ENCODE data around the gene MARCHF10. TPM values are rescaled to one million over a fixed set of nuclear protein-coding genes. Genes with fewer than 3 reads are reported as not detected.

MARCHF10 gene
- total RNA-seq, 1 donor from 2014 or later = 0.51 TPM

- Histone ChIP-seq H3K36me3 (no peaks in the 10 kb centered on the region), H2AFZ (replicated peaks) (no peak overlapping the region), H3K9me3 (ENCODE audit: low read depth) (no peaks in the 10 kb centered on the region), H3K79me2 (ENCODE audit: low read depth) (no peaks in the 10 kb centered on the region), H3K27me3 (no peaks in the 10 kb centered on the region), H4K20me1 (ENCODE audit: low read depth) (no peaks in the 10 kb centered on the region), H3K27ac (no peak overlapping the region), H3F3A (ENCODE audit: low read depth) (peaks cover 10% of the 10 kb centered on the region), H3K4me2 (no peak overlapping the region), H3K4me3 (no peak overlapping the region), H3K9ac (no peak overlapping the region), H3K4me1 (peaks cover 19% of the 10 kb centered on the region)
- no peak overlapping the region for H3K27ac Mint-ChIP-seq
- DNase-seq (ENCODE audit: low spot score) = no peak
- no peaks in the 10 kb centered on the region for H3K9me3 Mint-ChIP-seq
- no peak for TF ChIP-seq CTCF (IDR thresholded peaks at IDR 0.05)
- TF ChIP-seq EZH2phosphoT487 (IDR thresholded peaks at IDR 0.05) = no peak
- H3K4me3 Mint-ChIP-seq = no peak overlapping the region
- H3K4me1 Mint-ChIP-seq = peaks cover 16% of the 10 kb centered on the region
- peaks cover 2% of the 10 kb centered on the region for H3K27me3 Mint-ChIP-seq (ENCODE audit: insufficient read depth, low read depth)
- H3K36me3 Mint-ChIP-seq = peaks cover 6% of the 10 kb centered on the region
Observed at GRCh38 chr17:62690168-62690897, 117.8 kb downstream of the MARCHF10 start.

- H3K4me1 ChIP-seq = peaks cover 13% of the 10 kb centered on the region
- Mint-ChIP-seq H3K4me3 (no peak overlapping the region), H3K4me1 (peaks cover 13% of the 10 kb centered on the region), H3K27me3 (ENCODE audit: insufficient read depth, low read depth) (peaks cover 5% of the 10 kb centered on the region), H3K36me3 (peaks cover 12% of the 10 kb centered on the region), H3K9me3 (no peaks in the 10 kb centered on the region), H3K27ac (no peak overlapping the region)
- no peaks in the 10 kb centered on the region for H3K27me3 ChIP-seq
- no peak overlapping the region for H3K4me3 ChIP-seq
- H3K9ac ChIP-seq = no peak overlapping the region
- no peak overlapping the region for H3K27ac ChIP-seq
- H3K79me2 ChIP-seq (ENCODE audit: low read depth) = no peaks in the 10 kb centered on the region
- DNase-seq (ENCODE audit: low spot score) = no peak
- no peaks in the 10 kb centered on the region for H4K20me1 ChIP-seq (ENCODE audit: low read depth)
- no peak for TF ChIP-seq EZH2 (IDR thresholded peaks at IDR 0.05)
- no peak for TF ChIP-seq EZH2phosphoT487 (IDR thresholded peaks at IDR 0.05)
- no peak for TF ChIP-seq CTCF (IDR thresholded peaks at IDR 0.05)
- no peak overlapping the region for H2AFZ ChIP-seq (replicated peaks)
- H3F3A ChIP-seq (ENCODE audit: low read depth) = peaks cover 10% of the 10 kb centered on the region
- H3K36me3 ChIP-seq = no peaks in the 10 kb centered on the region
- H3K4me2 ChIP-seq = no peak overlapping the region
- no peaks in the 10 kb centered on the region for H3K9me3 ChIP-seq (ENCODE audit: low read depth)
Observed at GRCh38 chr17:62689441-62690167, 118.5 kb downstream of the MARCHF10 start.

- DNase-seq (ENCODE audit: low spot score) = no peak
- Mint-ChIP-seq H3K27ac (no peak overlapping the region), H3K4me3 (no peak overlapping the region), H3K36me3 (peaks cover 17% of the 10 kb centered on the region), H3K4me1 (peaks cover 4% of the 10 kb centered on the region), H3K9me3 (no peaks in the 10 kb centered on the region), H3K27me3 (ENCODE audit: insufficient read depth, low read depth) (peaks cover 5% of the 10 kb centered on the region)
- TF ChIP-seq EZH2 (IDR thresholded peaks at IDR 0.05) (no peak), EZH2phosphoT487 (IDR thresholded peaks at IDR 0.05) (no peak), CTCF (IDR thresholded peaks at IDR 0.05) (no peak)
- H3K9ac ChIP-seq = no peak overlapping the region
- no peak overlapping the region for H3K27ac ChIP-seq
- H3K9me3 ChIP-seq (ENCODE audit: low read depth) = no peaks in the 10 kb centered on the region
- no peak overlapping the region for H3K4me2 ChIP-seq
- H3K36me3 ChIP-seq = no peaks in the 10 kb centered on the region
- H3K27me3 ChIP-seq = no peaks in the 10 kb centered on the region
- no peak overlapping the region for H2AFZ ChIP-seq (replicated peaks)
- H3K4me3 ChIP-seq = no peak overlapping the region
- H4K20me1 ChIP-seq (ENCODE audit: low read depth) = no peaks in the 10 kb centered on the region
- no peaks in the 10 kb centered on the region for H3K79me2 ChIP-seq (ENCODE audit: low read depth)
- H3K4me1 ChIP-seq = peaks cover 3% of the 10 kb centered on the region
- peaks cover 3% of the 10 kb centered on the region for H3F3A ChIP-seq (ENCODE audit: low read depth)
Observed at GRCh38 chr17:62688398-62689160, 119.5 kb downstream of the MARCHF10 start.

Data from neural progenitor cell (in vitro differentiated cells).